OCI-LY7 (cell line): ENCODE measurements around the gene DNAI7. TPM values are rescaled to one million over a fixed set of nuclear protein-coding genes. Genes with fewer than 3 reads are reported as not detected.

Source experiments
- BruUV-seq: library from RNA; stranded (reverse); fragments of 400-500 nt; replicated peaks from 2 replicates; lab custom pipeline; 2021; lab: Mats Ljungman, UMichigan
- CTCF ChIA-PET: fragments of 300-600 bp; sonication (Branson Sonifier 250); formaldehyde crosslinking; loops from one replicate; lab custom pipeline; 2022; ENCODE audit warnings: antibody characterized with exemption; ENCODE audit not compliant: unreplicated experiment; lab: Charles Lee
- POLR2A ChIA-PET: fragments of 300-600 bp; sonication (Branson Sonifier 250); formaldehyde crosslinking; loops from one replicate; lab custom pipeline; 2022; ENCODE audit warnings: antibody characterized with exemption; lab: Charles Lee
- DNase-seq: peaks from one replicate; pipeline ENCODE4 v3.0.0-alpha.2; 2015; ENCODE audit warnings: low spot score
- H2AFZ ChIP-seq: fragments of 200-600 bp; sonication (generic), shearing (Covaris generic); 2 replicates; pipeline ENCODE4 v1.6.1; 2014; ENCODE audit warnings: mild to moderate bottlenecking, antibody characterized with exemption, low read length, moderate library complexity
- H3K27ac ChIP-seq: fragments of 200-600 bp; sonication (generic); 2 replicates; pipeline ENCODE4 v1.5.1; 2014; ENCODE audit warnings: mixed run types, low read depth, mild to moderate bottlenecking, moderate library complexity, low read length, inconsistent platforms; ENCODE audit not compliant: poor library complexity, severe bottlenecking
- H3K36me3 ChIP-seq: fragments of 200-600 bp; sonication (generic); 2 replicates; pipeline ENCODE4 v1.6.1; 2014; ENCODE audit warnings: mild to moderate bottlenecking, antibody characterized with exemption, low read length, moderate library complexity, mixed read lengths; ENCODE audit not compliant: insufficient read depth
- H3K4me1 ChIP-seq: fragments of 200-600 bp; sonication (generic); 2 replicates; pipeline ENCODE4 v1.5.1; 2014; ENCODE audit warnings: mild to moderate bottlenecking, low read length; ENCODE audit not compliant: insufficient read depth, poor library complexity, severe bottlenecking
- H3K4me2 ChIP-seq: fragments of 200-600 bp; sonication (generic); 2 replicates; pipeline ENCODE4 v1.6.1; 2014; ENCODE audit warnings: mild to moderate bottlenecking, low read length
- H3K4me3 ChIP-seq: fragments of 200-600 bp; sonication (generic); 2 replicates; pipeline ENCODE4 v1.5.1; 2014; ENCODE audit warnings: mild to moderate bottlenecking, low read depth, low read length; ENCODE audit not compliant: poor library complexity, severe bottlenecking
- H3K79me2 ChIP-seq: fragments of 200-600 bp; sonication (generic); 2 replicates; pipeline ENCODE4 v1.6.1; 2016; ENCODE audit warnings: low read depth, mild to moderate bottlenecking, low read length, moderate library complexity, mixed read lengths; ENCODE audit not compliant: insufficient read depth
- H3K9me2 ChIP-seq: fragments of 200-600 bp; sonication (generic); 2 replicates; pipeline ENCODE4 v1.6.1; 2016; ENCODE audit warnings: mild to moderate bottlenecking, low read length, mixed read lengths; ENCODE audit not compliant: insufficient read depth
- H3K9me3 ChIP-seq: fragments of 200-600 bp; sonication (generic); 2 replicates; pipeline ENCODE4 v1.6.1; 2014; ENCODE audit warnings: mild to moderate bottlenecking, mixed run types, low read length, mixed read lengths
- H4K20me1 ChIP-seq: fragments of 200-600 bp; sonication (generic); 2 replicates; pipeline ENCODE4 v1.6.1; 2014; ENCODE audit warnings: mild to moderate bottlenecking, antibody characterized with exemption, low read length, moderate library complexity, mixed read lengths; ENCODE audit not compliant: insufficient read depth
- CTCF ChIP-seq: fragments of 200-600 bp; sonication (generic); conservative IDR thresholded peaks from 2 replicates; pipeline ENCODE4 v1.5.1; 2014; ENCODE audit warnings: mild to moderate bottlenecking, antibody characterized with exemption, low read length, moderate library complexity, mixed read lengths
- EZH2phosphoT487 ChIP-seq: fragments of 200-600 bp; sonication (generic); IDR thresholded peaks from 2 replicates; pipeline ENCODE4 v1.6.1; 2018; ENCODE audit warnings: low read depth, borderline replicate concordance, mild to moderate bottlenecking, mixed run types, antibody characterized with exemption, low read length, moderate library complexity, mixed read lengths
- intact Hi-C: fragments of 100-400 bp; cut with micrococcal nuclease; formaldehyde crosslinking; loops from one replicate; pipeline ENCODE4 v1.10.0; 2022; ENCODE audit not compliant: unreplicated experiment
- total RNA-seq, 2 experiments: library from RNA; depleted of rRNA in 1 of 2; stranded (reverse); fragments of >200 nt in 1 of 2; shearing (Covaris generic) in 1 of 2; gene quantifications; 2 replicates each; pipeline ENCODE4 v1.2.3, GENCODE V29; 2014 to 2022

The DNAI7 gene
- total RNA-seq, 2 experiments from 2014 or later, result not detected

DNA sequence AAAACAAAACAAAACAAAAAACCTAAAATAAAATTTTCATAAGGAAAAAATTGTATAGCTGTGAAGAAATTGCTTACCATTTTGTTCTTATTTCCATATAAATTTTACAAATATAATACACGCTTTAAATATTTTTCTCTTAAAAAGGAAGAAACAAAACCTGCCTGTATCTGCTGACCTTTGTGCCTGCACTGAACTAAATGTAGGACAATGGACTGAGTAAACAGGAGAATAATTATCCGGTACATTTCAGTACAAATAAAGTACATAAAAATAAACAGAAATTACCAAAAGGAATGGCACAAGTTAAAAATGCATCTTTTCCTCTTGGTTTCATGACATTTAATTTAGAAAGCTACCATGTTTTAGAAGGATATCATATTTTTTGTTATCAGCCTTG lies 112.3 kb downstream of the DNAI7 start:
- Histone ChIP-seq H3K36me3 (peaks cover 100% of the 10 kb centered on the region), H3K4me3 (no peak overlapping the region), H3K27ac (no peak overlapping the region), H3K4me1 (peaks cover 3% of the 10 kb centered on the region), H4K20me1 (peaks cover 4% of the 10 kb centered on the region; the same call in 1 of the 2 replicates), H3K79me2 (peaks cover 55% of the 10 kb centered on the region; the same call in 1 of the 2 replicates), H3K9me2 (no peaks in the 10 kb centered on the region), H3K4me2 (no peak overlapping the region), H2AFZ (no peak overlapping the region), H3K9me3 (0 out of 2 replicates have a peak, but pooled peaks cover 4% of the 10 kb centered on the region)
- intact Hi-C loops, result no loop called here
- no TSS peak for BruUV-seq
- DNase-seq, result no peak
- TF ChIP-seq CTCF (no peak), EZH2phosphoT487 (no peak)
- CTCF ChIA-PET, result no interaction called here
- POLR2A ChIA-PET, result interaction anchor here (0.7 to 2.5 kb wide), 7 partner anchors 10 to 82 kb away, joined by 3 to 10 read pairs (median 4); a partner anchor contains a TSS

DNA sequence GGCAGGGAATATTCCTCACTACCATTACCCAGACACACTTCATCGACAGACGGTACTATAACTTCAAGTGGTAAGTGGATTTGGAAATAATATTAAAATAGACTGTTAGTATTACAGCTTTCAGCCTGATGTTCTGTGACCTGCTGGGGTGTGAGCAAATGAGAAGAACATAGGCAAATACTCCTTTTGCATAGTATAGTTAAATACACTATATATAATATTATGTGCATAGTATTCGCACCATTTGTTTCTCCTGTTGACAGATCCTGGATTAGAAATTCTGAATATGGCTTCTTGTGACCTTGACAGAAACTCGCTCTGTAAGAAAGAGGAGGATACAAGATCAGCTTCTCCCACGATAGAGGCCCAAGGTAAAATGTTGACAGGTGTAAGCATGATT lies 115.6 kb downstream of the DNAI7 start:
- Histone ChIP-seq H3K9me3 (0 out of 2 replicates have a peak, but pooled peaks cover 4% of the 10 kb centered on the region), H2AFZ (no peak overlapping the region), H3K36me3 (peaks cover 97% of the 10 kb centered on the region), H3K27ac (no peak overlapping the region), H3K4me2 (no peak overlapping the region), H4K20me1 (peaks cover 4% of the 10 kb centered on the region; the same call in 1 of the 2 replicates), H3K9me2 (no peaks in the 10 kb centered on the region), H3K79me2 (peaks cover 84% of the 10 kb centered on the region), H3K4me3 (no peak overlapping the region), H3K4me1 (no peaks in the 10 kb centered on the region)
- BruUV-seq, result no TSS peak
- ChIA-PET POLR2A (interaction anchor here (1.0 kb wide), 1 partner anchor 9 kb away, joined by 5 read pairs; no protein-coding TSS in a partner anchor), CTCF (no interaction called here)
- intact Hi-C loops, result no loop called here
- TF ChIP-seq EZH2phosphoT487, result no peak
- TF ChIP-seq CTCF, result no peak
- DNase-seq, result no peak

GRCh38 chr12:25074954-25075353 lies 120.0 kb downstream of the DNAI7 start:
- no peaks in the 10 kb centered on the region for H3K9me2 ChIP-seq
- DNase-seq, result no peak
- no TSS peak for BruUV-seq
- no peaks in the 10 kb centered on the region for H3K4me1 ChIP-seq
- intact Hi-C loops, result loop anchor here (5.0 kb wide), 1 partner anchor 32 kb away; no protein-coding TSS in a partner anchor
- H4K20me1 ChIP-seq, result peaks cover 4% of the 10 kb centered on the region; the same call in 1 of the 2 replicates
- CTCF ChIA-PET, result no interaction called here
- no peak overlapping the region for H3K4me2 ChIP-seq
- no peak overlapping the region for H3K4me3 ChIP-seq
- POLR2A ChIA-PET, result interaction anchor here (5.1 kb wide), 1 partner anchor 14 kb away, joined by 24 read pairs; no protein-coding TSS in a partner anchor
- H2AFZ ChIP-seq, result no peak overlapping the region
- H3K9me3 ChIP-seq, result 0 out of 2 replicates have a peak, but pooled peaks cover 4% of the 10 kb centered on the region
- H3K36me3 ChIP-seq, result peaks cover 97% of the 10 kb centered on the region
- no peak for TF ChIP-seq EZH2phosphoT487
- no peak for TF ChIP-seq CTCF
- peaks cover 96% of the 10 kb centered on the region for H3K79me2 ChIP-seq
- no peak overlapping the region for H3K27ac ChIP-seq
